ENCODE measurements around the gene KIAA0040.

- TF ChIP-seq POLR2AphosphoS5 (IDR thresholded peaks at IDR 0.05) = no peak
- no peak for TF ChIP-seq CTCF (IDR thresholded peaks at IDR 0.05)
Measured at GRCh38 chr1:175131095-175131494, 61.5 kb downstream of the KIAA0040 start.
